GM21367 (cell line): Measurements from ENCODE around the gene HYPK.
A peak's percentile ranks its signal among the peaks of the same experiment; 100 is the strongest.

ENCODE experiments used
- ATAC-seq: cut with Tn5 transposase; IDR thresholded peaks from one replicate; pipeline ENCODE4 v1.9.1; 2021; ENCODE audit not compliant: unreplicated experiment

HYPK gene, protein sequence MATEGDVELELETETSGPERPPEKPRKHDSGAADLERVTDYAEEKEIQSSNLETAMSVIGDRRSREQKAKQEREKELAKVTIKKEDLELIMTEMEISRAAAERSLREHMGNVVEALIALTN

DNA sequence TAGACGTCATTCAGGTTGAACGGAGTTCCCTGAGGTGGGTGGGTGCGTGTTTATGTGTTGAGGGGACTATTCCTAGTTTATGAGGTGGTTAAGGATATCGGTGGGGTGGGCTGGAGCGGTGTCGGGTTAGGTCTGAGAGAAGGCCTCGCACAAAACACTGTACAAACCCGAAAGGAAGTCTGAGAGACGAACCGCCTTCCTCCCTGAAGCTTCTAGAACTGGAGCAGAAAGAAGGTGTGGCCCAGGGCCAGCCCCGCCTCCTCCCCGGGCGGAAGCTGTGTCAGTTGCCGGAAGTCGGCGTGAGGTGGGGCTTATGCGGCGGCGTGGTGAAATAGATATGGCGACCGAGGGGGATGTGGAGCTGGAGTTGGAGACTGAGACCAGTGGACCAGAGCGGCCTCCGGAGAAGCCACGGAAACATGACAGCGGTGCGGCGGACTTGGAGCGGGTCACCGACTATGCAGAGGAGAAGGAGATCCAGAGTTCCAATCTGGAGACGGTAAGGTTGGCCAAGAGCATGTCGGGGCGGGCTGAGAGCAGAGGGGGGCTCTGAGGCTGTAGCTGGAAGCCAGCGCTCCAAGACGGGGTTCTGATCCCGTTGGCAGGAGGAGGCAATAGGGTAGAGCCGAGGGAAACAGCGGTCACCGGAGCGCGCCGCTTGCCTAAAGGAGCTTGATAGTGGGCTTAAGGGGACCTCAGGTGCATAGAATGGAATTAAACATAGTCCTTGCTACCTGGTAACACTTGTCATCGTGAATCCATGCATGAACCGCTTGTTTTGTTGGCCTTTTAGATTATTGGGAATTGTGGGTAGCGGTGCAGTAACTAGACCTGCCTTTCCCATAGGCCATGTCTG is at the start of gene HYPK:
Gene HYPK, plus strand, starts transcription at position 314 of the 856 bp plus-strand sequence. Its CDS starts 24 bp downstream, at position 338.
- ATAC-seq: peak; percentile 69

GRCh38 chr15:43751885-43752284 is 48.5 kb upstream of the HYPK start:
- ATAC-seq: no peak

DNA sequence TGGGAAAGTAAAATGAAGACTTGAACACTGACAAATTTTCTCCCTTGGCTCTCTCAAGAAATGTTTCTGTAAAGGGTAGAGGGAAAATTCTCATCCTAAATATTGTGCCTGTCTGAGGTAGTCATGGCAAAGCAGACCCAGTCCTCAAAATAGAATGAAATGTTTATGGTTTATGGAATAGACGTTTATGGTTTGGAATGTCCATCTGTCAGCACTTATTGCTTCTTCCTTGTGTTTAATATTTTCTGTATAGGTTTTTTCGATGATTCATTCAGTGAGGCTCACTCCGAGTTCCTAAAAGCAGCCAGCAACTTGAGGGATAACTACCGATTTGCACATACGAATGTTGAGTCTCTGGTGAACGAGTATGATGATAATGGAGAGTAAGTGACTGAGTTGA is 37.6 kb upstream of the HYPK start:
- ATAC-seq: no peak

DNA sequence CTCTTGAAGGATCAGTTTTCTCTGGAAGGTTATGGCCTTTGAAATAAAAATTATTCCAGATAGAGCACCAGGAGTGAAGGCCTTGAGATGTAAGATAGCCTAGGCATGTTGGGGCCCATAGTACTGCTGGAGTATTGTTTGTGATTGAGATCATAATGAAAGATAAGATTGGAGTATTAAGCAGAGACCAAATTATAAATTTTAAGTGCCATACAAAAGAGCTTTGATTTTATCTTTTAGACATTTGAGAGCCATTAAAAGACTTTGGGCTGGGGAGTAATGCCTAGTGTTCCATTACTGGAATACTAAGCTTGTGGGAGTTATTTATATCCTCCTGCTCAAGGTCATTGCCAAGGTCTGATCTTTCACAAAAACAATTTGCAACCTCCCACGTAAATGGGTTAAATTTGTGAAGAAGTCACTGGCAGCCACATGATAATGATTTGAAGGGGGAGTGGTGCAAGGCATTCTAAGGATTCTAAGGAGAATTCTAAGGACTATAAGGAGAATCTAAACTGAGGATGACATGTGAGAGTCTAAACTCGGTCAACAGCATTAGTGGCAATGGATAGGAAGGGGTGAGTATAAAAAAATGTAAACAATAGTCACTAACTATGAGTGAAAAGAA is 36.5 kb upstream of the HYPK start:
- no peak for ATAC-seq

DNA sequence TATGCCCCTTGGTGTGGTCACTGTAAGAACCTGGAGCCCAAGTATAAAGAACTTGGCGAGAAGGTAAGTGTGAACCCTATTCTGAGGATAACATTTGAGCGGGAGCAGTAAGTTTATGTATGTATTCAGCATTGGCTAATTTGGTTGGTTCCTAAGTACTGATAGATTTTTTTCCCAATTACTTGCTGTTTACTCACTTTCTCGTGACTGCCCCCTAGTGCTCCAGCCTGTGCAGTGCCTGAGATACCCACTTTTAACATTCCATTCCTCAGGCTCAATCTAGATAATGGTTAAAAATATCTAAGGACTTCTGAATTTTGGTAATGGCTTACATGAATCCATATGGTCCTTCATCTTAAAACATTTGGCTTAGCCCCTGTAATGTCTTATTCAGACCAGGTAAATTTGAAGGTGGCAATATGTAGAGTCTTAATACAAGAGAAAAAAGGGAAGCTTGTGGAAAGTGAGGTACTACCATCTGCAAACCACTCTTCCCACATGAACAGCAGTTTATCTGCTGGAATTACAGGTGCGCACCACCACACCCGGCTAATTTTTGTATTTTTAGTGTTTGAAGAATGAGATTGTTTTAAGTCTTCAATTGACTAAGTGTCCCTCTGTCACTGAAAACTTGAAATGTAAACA is 30.7 kb upstream of the HYPK start:
- no peak for ATAC-seq

- ATAC-seq: no peak
These were observed 28.6 kb upstream of the HYPK start for GRCh38 chr15:43771816-43772215.

DNA sequence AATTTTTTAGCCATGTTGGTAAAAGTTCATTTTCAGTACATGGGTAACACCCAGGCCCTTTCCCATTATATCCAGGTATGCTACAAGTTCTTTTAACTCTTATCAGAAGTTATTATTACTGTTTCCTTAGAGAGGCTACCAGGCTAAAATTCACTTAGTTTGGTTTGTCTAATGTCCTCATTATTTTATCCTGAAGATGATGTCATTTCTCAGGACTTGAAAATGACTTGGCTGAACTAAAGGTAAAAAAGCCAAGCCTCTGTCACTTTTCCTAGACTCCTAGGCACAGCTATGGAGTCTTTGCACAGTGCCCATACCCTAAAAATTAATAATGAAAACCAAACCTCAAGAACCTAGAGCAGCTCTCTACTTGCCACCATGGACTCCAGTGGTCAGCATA is 27.8 kb upstream of the HYPK start:
- ATAC-seq: no peak

GRCh38 chr15:43774062-43774461 is 26.3 kb upstream of the HYPK start:
- ATAC-seq: no peak

DNA sequence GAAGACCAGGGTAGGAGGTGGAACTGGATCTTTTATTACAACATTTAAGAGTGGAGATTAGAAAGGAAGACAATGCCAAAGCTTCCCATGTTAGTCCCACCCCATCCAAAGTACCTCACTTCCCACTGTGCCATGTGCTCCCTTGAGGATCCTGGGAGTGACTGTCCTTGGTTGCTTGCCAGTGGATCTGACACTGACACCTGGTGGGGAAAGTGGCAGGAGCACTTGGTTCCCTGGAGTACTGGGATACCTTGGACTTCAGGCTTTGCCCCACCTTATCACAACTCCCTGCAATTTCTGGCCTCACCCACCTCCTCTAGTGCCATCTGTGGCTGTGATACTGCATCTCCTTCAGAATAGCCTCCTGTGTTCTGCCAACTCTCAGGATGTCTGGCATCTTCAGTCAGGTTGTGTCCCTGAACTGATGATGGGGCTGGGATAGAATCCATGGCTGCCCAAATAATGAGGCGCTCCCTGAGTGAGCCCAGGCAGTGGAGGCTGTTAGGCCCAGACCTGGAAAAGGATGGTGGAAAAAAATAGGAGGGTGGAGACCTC is 24.9 kb upstream of the HYPK start:
- ATAC-seq: no peak

- peak; percentile 45 for ATAC-seq
These were observed 24.2 kb upstream of the HYPK start for GRCh38 chr15:43776101-43776717.

DNA sequence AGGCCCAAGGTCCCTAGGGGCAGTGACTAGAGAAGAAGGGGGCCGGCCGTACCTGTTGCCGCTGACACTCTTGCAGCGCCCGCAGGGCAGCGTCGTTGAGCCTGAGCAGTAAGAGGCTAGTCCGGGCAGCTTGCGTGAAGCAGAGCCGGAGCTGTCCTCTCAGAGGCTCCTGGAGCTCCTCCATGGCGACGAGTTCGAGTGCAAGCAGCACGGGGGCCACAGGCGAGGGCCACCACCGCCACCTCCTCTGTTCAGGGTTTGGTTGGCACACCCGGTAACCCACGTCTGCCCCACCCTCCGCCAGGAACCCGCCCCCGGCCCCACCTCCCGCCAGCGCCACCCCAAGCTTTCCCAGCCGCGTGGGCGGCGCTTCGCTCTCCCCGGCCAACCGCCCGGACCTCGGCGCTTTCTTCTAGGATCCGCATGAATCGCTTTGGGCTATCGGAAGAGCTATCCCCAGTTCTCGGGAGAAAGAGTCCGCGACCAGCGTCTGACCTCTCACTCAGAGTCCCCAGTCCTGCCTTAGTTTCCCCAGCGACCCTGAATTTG is 23.6 kb upstream of the HYPK start, which contains the start of gene ELL3:
Gene ELL3, minus strand, starts transcription at position 249 of the 549 bp plus-strand sequence. Its CDS starts 65 bp downstream, at position 184.
- ATAC-seq: peak; percentile 30

GRCh38 chr15:43777267-43777914 is 23.0 kb upstream of the HYPK start:
- ATAC-seq: peak; percentile 47

DNA sequence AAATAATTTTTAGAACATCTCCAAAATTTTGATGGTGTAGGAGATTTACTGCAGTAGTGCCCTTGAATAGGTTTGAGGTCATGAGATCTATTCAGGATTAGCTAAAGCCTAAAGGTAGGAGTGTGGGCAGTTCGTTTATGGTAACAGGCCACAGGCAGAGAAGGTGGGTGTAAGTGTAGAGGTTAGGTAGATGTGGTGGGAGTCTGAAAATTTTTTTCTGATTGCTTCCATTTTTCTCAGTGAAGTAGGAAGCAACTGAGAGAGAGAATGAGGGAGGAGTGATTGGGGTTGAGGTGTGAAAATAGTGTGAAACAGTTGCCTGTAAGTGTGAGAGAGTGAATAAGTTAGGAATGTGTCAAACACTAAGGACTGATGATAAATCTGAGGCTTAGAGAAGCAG is 21.4 kb upstream of the HYPK start:
- ATAC-seq: no peak

GRCh38 chr15:43789409-43789808 is 11.0 kb upstream of the HYPK start:
- ATAC-seq: no peak

DNA sequence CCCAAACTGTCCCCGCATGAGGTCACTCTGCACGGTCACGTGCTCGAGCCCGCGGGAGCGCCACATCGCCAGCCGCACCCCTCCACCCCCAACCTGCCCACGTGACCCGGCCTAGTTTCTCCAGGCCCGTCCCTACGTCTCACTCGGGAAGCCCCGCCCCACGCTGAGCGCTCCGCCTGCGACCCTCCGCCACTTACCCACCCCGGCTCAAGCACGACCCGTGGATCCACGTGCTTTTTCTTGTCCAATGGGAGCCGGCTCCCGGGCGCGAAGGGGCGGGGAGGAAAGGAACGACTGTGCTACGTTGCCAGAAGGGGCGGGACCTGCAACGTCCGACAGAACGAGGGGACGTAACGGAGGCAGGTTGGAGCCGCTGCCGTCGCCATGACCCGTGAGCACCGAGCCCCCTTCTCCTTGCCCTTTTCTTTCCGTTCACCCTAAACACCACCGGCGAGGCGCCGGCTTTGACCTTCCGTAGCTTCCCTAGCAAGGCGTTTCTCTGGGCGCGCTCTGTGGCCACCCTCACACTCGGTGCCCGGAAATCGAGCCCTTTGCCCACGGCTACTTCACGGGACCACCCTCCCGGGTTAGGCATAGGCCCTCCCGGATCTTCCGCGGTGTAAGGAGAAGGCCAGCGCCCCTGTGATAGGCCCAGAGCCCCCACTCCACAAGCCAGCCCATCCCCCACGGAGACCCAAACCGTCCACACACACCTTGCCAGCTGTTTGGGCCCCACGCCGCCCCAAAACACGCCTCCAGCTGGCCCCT is 8.2 kb upstream of the HYPK start, which contains the start of gene SERF2:
Gene SERF2, plus strand, starts transcription at position 328 of the 768 bp plus-strand sequence. Its CDS starts 57 bp downstream, at position 385.
- peak; percentile 81 for ATAC-seq

GRCh38 chr15:43792761-43793476 is 7.5 kb upstream of the HYPK start:
- no peak for ATAC-seq

DNA sequence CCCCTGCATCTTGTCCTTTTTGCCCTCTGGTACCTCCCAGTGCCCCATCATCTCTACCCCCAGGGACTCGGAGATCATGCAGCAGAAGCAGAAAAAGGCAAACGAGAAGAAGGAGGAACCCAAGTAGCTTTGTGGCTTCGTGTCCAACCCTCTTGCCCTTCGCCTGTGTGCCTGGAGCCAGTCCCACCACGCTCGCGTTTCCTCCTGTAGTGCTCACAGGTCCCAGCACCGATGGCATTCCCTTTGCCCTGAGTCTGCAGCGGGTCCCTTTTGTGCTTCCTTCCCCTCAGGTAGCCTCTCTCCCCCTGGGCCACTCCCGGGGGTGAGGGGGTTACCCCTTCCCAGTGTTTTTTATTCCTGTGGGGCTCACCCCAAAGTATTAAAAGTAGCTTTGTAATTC is 6.8 kb upstream of the HYPK start:
- no peak for ATAC-seq

GRCh38 chr15:43794269-43795037 is 5.9 kb upstream of the HYPK start:
- no peak for ATAC-seq
